Mononuclear cell (primary cell): ENCODE measurements around the gene ACTR3. TPM values are rescaled to one million over a fixed set of nuclear protein-coding genes. Genes with fewer than 3 reads are reported as not detected.

Experiments
- H3K27me3 ChIP-seq: 2 replicates; pipeline ENCODE4 v1.6.0; 2011; ENCODE audit warnings: low read length, control low read depth; ENCODE audit not compliant: insufficient read depth
- H3K4me1 ChIP-seq: 2 replicates; pipeline ENCODE4 v1.5.1; 2011; ENCODE audit warnings: mild to moderate bottlenecking, low read length, control low read depth; ENCODE audit not compliant: insufficient read depth
- H3K4me3 ChIP-seq: 2 replicates; pipeline ENCODE4 v1.5.1; 2011; ENCODE audit warnings: mild to moderate bottlenecking, low read length, moderate library complexity
- H3K9me3 ChIP-seq: 2 replicates; pipeline ENCODE4 v1.5.1; 2011; ENCODE audit warnings: low read depth, mild to moderate bottlenecking, control low read depth, low read length
- total RNA-seq: library from RNA; depleted of rRNA; stranded (reverse); fragments of >200 nt; gene quantifications from one replicate; pipeline ENCODE4 v1.2.3, GENCODE V29; 2012

The ACTR3 gene
- total RNA-seq, 1 donor = 184 TPM

GRCh38 chr2:113979191-113980128 lies 89.6 kb downstream of the ACTR3 start:
- H3K9me3 ChIP-seq = no peaks in the 10 kb centered on the region
- peaks cover 9% of the 10 kb centered on the region for H3K4me1 ChIP-seq
- H3K4me3 ChIP-seq = no peak overlapping the region
- H3K27me3 ChIP-seq = no peaks in the 10 kb centered on the region

- no peak overlapping the region for H3K4me3 ChIP-seq
- H3K27me3 ChIP-seq = no peaks in the 10 kb centered on the region
- no peaks in the 10 kb centered on the region for H3K9me3 ChIP-seq
- peaks cover 9% of the 10 kb centered on the region for H3K4me1 ChIP-seq
Observed at GRCh38 chr2:113980946-113981345, 91.1 kb downstream of the ACTR3 start.

- Histone ChIP-seq H3K4me3 (no peak overlapping the region), H3K9me3 (no peaks in the 10 kb centered on the region), H3K27me3 (no peaks in the 10 kb centered on the region), H3K4me1 (peaks cover 2% of the 10 kb centered on the region)
Observed at GRCh38 chr2:113981404-113982134, 91.7 kb downstream of the ACTR3 start.

GRCh38 chr2:113985554-113986397 lies 95.9 kb downstream of the ACTR3 start:
- Histone ChIP-seq H3K9me3 (no peaks in the 10 kb centered on the region), H3K27me3 (no peaks in the 10 kb centered on the region), H3K4me3 (no peak overlapping the region), H3K4me1 (no peaks in the 10 kb centered on the region)

GRCh38 chr2:113986762-113987290 lies 96.9 kb downstream of the ACTR3 start:
- no peaks in the 10 kb centered on the region for H3K27me3 ChIP-seq
- H3K9me3 ChIP-seq = no peaks in the 10 kb centered on the region
- no peaks in the 10 kb centered on the region for H3K4me1 ChIP-seq
- H3K4me3 ChIP-seq = no peak overlapping the region

DNA sequence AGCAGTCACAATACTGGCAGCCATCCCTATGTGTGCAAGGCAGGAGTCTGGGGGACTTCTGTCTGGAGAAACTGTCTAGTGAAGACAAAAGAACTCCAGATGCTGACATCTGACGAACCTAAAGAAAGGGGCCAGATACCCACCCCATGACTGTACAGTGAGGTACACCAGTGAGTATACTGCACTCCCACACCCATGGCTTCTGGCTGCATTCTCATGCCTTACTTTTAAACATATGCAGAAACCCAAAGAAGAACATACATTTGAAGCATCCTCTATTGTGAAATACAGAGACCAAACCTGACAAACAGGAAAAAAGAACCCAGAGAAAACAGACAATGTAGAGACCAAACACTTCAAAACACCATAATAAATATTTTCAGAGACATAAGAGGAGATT lies 102.2 kb downstream of the ACTR3 start:
- Histone ChIP-seq H3K27me3 (no peaks in the 10 kb centered on the region), H3K9me3 (no peaks in the 10 kb centered on the region)

GRCh38 chr2:113996671-113997594 lies 107.0 kb downstream of the ACTR3 start:
- Histone ChIP-seq H3K4me3 (no peak overlapping the region), H3K9me3 (no peaks in the 10 kb centered on the region)

More for the DNA sequence above, 102.2 kb downstream of the ACTR3 start:
- Histone ChIP-seq H3K4me3 (no peak overlapping the region), H3K4me1 (no peaks in the 10 kb centered on the region)

GRCh38 chr2:114001152-114001551 lies 111.3 kb downstream of the ACTR3 start:
- H3K9me3 ChIP-seq = no peaks in the 10 kb centered on the region
- H3K4me1 ChIP-seq = no peaks in the 10 kb centered on the region
- H3K4me3 ChIP-seq = no peak overlapping the region
- no peaks in the 10 kb centered on the region for H3K27me3 ChIP-seq

More at GRCh38 chr2:113996671-113997594, 107.0 kb downstream of the ACTR3 start:
- Histone ChIP-seq H3K4me1 (no peaks in the 10 kb centered on the region), H3K27me3 (no peaks in the 10 kb centered on the region)

- Histone ChIP-seq H3K9me3 (no peaks in the 10 kb centered on the region), H3K27me3 (no peaks in the 10 kb centered on the region), H3K4me1 (no peaks in the 10 kb centered on the region), H3K4me3 (no peak overlapping the region)
Observed at GRCh38 chr2:114001937-114002336, 112.0 kb downstream of the ACTR3 start.

DNA sequence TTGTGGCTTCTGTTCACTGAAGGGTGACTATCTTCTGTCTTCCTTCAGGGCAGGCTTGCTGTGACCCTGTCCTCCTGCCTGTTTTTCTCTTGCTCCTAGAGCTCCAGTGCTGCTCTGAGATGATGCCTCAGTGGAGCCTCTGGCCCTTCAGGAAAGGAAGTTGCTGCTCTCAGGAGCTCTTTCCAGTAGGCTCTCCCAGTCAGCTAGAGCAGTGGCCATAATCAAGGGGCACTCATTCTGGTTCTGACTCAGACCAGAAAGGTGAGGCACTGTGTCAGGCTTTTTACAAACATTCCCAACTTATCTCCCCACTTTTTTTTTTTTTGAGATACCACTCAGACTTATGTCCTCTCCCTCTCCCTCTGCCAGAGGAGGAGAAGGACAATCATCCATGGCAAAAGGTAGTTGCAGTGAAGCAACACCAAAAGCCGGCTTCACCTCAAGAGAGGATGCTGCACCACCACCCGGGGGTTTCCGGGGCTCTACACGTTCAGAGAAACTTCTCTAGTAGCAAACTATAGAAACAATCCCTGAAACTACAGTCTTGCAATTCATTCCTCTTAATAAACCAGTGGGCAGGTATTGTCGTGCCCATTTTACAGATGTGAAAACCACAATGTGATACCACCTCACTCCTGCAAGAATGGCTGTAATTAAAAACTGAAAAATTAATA lies 115.4 kb downstream of the ACTR3 start:
- Histone ChIP-seq H3K4me1 (no peaks in the 10 kb centered on the region), H3K27me3 (no peaks in the 10 kb centered on the region), H3K4me3 (no peak overlapping the region), H3K9me3 (no peaks in the 10 kb centered on the region)

- no peak overlapping the region for H3K4me3 ChIP-seq
- H3K27me3 ChIP-seq = no peaks in the 10 kb centered on the region
- H3K4me1 ChIP-seq = no peaks in the 10 kb centered on the region
- H3K9me3 ChIP-seq = no peaks in the 10 kb centered on the region
Observed at GRCh38 chr2:114006460-114006859, 116.6 kb downstream of the ACTR3 start.

DNA sequence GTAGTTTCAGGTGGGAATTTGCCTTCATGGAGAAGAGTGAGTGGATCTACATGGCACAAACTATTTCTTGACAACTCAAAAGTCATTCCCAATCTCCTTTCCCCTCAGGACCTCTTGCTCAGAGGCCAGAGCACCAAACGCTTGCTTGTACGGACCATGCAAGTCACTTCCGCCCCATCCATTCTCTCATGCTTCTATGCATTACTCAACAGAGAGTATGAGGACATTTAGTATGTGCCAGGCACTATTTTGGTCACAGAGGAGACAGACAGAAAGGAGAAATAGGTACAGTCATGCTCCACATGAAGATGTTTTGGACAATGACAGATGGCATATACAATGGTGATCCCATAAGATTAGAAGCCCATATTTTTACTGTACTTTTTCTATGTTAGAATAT lies 117.5 kb downstream of the ACTR3 start:
- no peaks in the 10 kb centered on the region for H3K4me1 ChIP-seq
- no peak overlapping the region for H3K4me3 ChIP-seq
- no peaks in the 10 kb centered on the region for H3K27me3 ChIP-seq
- H3K9me3 ChIP-seq = no peaks in the 10 kb centered on the region

DNA sequence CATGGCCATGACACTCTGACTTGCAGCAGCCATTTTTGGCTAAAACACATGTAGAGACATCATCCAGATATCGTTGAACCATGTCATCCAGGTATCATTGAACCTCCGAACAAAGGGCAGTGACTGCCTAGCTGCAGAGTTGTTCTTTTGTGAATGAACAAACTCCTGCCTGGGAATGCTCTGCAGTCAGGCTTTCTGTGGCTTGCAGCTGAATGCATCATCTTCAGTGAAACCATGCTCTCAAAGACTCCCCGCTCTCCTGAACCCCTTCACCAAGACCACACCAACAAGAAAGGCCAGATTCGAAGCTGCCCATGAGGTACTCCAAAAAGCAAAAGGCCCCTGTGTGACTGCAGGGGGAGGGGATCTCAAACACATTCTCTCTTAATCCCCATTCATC lies 118.8 kb downstream of the ACTR3 start:
- H3K4me3 ChIP-seq = no peak overlapping the region

More for the DNA sequence above, 118.8 kb downstream of the ACTR3 start:
- H3K4me1 ChIP-seq = no peaks in the 10 kb centered on the region
- H3K9me3 ChIP-seq = no peaks in the 10 kb centered on the region
- H3K27me3 ChIP-seq = no peaks in the 10 kb centered on the region
